Sciatic nerve (tissue), 2 donors: ENCODE results near the gene ZNF532. TPM values are rescaled to one million over a fixed set of nuclear protein-coding genes. Genes with fewer than 3 reads are reported as not detected.
A peak's percentile ranks its signal among the peaks of the same experiment; 100 is the strongest.

Experiments used
- ATAC-seq: fragments of 200-7000 bp; cut with Tn5 transposase; one replicate; pipeline ENCODE4 v1.9.1; 2020; ENCODE audit warnings: mild to moderate bottlenecking, moderate library complexity
- DNase-seq: peaks from one replicate; pipeline ENCODE4 v3.0.0-alpha.2; 2020; ENCODE audit warnings: low spot score
- intact Hi-C: fragments of 100-400 bp; cut with DNase I; formaldehyde crosslinking; loops from one replicate; pipeline ENCODE4 v1.14.2; 2022
- total RNA-seq: library from RNA; stranded (reverse); fragmentation: NEBNext Ultra II Directional; extraction: Animal tissue kit (Norgen Biotek cat#: 25700); gene quantifications from one replicate; pipeline ENCODE4 v1.2.1, GENCODE V29; 2021
- donor health status: DM: no; HTN: no; CAD: no.
- donor health status: DM: no; HTN: no; CAD: no.

Gene ZNF532
- total RNA-seq, 1 donor from 2014 or later: 167 TPM

GRCh38 chr18:58865033-58865590, 435 bp downstream of the ZNF532 start:
- intact Hi-C loops: loop anchor here (10.0 kb wide), 1 partner anchor 190 kb away; no protein-coding TSS in a partner anchor
- no peak for ATAC-seq
- no peak for DNase-seq

DNA sequence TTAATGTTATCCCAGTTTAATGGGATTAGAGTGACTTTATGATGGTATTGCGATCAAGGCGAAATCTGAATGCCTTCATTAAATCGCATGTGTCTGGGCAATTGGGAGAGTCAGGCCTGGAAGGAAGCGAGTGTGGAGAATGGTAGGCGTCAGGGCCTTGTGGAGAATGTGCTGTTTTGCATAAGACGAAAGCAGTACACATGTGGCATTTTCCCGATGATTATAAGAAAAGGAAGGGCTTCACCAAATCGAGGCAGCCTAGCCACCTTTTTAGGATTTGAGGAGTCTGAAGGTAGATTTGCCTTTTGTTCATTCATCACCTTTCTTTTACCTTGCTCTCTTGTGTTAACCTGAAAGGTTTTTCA, 1.0 kb downstream of the ZNF532 start:
- DNase-seq (no peak), ATAC-seq (no peak)
- intact Hi-C loops: loop anchor here (10.0 kb wide), 1 partner anchor 189 kb away; no protein-coding TSS in a partner anchor

DNA sequence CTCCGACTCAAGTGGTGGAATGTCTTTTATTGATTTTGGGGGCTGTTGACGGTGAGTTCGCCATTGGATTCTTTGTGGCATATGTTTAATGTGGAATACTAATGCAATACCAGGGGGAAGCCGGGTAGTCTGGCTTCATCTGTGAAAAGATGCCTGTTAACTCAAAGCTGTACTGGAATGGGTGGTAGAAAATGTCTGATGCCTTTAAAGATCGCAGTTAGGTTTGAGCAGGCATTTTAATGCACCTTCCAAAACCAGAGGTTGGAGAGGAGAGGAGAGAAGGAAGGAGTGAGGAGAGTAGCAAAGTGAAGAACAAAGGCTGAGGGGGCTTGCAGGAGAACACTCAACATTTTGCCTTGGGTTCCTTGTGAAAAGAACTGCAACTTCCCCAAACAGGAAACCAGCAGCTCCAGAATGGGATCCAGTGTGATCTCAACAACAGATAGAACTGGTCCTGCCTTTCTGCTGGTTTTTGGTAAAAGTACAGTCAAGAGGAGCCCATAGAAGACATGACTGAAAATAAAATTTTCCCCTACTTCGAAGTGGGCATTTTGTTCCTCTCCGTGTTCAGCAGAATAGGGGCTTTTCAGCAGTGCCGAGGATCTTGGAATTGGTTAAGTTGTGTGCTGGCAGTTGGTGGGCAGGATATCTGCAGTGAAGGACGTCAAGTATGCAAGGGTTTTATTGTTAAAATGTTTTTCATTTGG, 1.5 kb downstream of the ZNF532 start:
- no peak for DNase-seq
- intact Hi-C loops: loop anchor here (10.0 kb wide), 1 partner anchor 189 kb away; no protein-coding TSS in a partner anchor
- ATAC-seq: no peak

GRCh38 chr18:58866773-58867150, 2.1 kb downstream of the ZNF532 start:
- intact Hi-C loops: loop anchor here (10.0 kb wide), 1 partner anchor 188 kb away; no protein-coding TSS in a partner anchor
- no peak for ATAC-seq
- DNase-seq: no peak

DNA sequence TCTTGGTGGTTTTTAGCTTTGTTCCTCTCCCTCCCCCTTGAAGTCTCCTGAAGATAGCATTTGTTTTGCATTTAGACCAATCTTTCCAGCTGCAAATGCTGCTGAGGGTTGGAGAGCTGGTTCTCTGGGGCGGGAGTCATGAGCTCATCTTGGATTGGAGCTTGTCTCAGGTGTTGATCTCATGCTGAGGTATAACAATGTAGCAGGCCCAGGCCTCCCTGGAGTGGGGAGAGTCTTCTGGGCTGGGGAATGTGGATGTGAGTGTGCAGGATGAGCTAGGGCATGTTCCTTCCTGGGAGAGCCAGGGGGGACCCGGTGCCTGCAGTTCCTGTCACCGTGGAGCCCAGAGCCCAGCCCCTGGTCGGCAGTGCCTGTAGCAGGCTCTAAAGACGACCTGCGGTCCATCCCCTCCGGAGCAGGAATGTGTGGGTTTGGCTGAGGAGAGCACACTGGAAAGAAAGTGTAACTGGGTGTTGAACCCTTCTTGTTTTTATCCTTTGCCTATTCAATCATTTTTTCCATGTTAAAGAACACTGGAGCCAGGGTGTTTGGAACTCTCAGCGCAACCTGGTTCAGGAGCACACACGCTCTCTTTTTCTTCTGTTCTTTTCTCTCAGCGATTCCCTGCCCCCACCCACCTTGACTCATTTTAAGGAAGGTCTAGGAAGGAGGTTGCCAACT, 2.7 kb downstream of the ZNF532 start:
- DNase-seq: no peak
- intact Hi-C loops: loop anchor here (10.0 kb wide), 1 partner anchor 187 kb away; no protein-coding TSS in a partner anchor
- peak; percentile 7 for ATAC-seq

GRCh38 chr18:58868440-58868839, 3.8 kb downstream of the ZNF532 start:
- DNase-seq: no peak
- intact Hi-C loops: loop anchor here (10.0 kb wide), 1 partner anchor 186 kb away; no protein-coding TSS in a partner anchor

GRCh38 chr18:58870130-58870529, 5.5 kb downstream of the ZNF532 start:
- intact Hi-C loops: no loop called here
- no peak for ATAC-seq
- peak; percentile 32 for DNase-seq

More at GRCh38 chr18:58868440-58868839, 3.8 kb downstream of the ZNF532 start:
- ATAC-seq: no peak

GRCh38 chr18:58870621-58871020, 5.9 kb downstream of the ZNF532 start:
- DNase-seq (no peak), ATAC-seq (no peak)
- intact Hi-C loops: no loop called here

DNA sequence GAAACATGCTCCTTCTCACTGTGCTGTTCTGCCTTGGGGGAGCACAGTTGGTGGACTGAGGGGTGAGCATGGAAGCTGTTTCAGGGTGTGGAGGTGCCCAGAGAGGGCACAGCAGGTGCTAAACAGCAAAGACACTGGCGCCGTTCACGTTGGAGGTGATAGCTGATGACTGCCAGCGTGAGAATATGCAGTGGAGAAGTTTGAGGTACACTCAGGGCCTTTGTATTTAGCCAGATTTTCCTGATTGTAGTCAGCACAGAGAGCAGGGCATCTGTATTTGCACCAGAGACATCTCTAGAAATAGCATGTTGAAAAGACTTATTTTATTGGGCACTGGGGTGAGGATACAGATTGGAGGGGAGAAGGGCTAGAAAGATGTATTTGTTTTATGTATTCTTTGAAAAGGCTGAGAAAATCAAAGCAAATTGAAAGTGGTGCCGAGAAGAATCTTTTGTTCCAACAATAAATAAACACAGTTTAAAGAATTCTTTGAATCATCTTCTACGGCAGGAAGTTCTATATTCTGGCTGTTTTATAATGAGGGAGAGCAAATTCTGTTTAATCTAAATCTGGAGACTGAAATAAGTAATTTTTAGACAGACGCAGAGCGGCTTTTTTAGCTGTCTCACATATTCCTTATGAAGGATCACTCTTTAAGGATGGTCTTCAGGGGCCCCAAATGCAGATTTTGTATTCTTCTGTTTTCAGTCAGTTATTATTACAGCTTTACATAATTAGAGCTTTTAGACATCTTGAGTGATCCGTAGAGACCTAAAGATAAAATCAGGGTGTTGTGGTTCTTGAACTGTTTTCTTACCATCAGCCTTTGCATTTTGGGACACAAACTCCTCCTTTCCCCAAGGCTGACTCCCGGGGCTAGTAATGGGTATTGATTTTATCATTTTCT, 7.1 kb downstream of the ZNF532 start:
- peak; percentile 16 for ATAC-seq

GRCh38 chr18:58878640-58879039, 14.0 kb downstream of the ZNF532 start:
- intact Hi-C loops: no loop called here
- no peak for ATAC-seq
- DNase-seq: no peak

More for the DNA sequence above, 7.1 kb downstream of the ZNF532 start:
- intact Hi-C loops: no loop called here
- DNase-seq: no peak

DNA sequence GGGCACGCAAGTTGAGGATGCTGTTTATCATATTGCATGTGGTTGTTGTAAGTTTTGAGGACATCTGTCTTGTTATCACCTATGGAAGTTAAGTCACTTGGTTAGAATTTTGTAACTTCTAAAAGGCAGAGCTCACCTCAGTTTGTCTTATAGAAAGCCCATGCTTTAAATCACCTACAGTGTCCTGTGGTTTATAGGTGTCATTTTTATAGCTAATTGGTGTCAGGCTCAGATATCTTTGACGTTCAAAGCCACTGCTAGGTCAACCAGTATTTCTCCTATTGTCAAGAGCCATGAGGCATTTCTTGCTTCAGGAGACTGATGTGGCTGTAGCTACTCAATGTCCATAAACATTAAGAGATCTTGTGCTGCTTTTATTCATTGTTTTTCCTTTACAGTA, 16.8 kb downstream of the ZNF532 start:
- DNase-seq: no peak
- intact Hi-C loops: no loop called here
- ATAC-seq: no peak

GRCh38 chr18:58882044-58882443, 17.4 kb downstream of the ZNF532 start:
- DNase-seq: no peak
- intact Hi-C loops: no loop called here
- no peak for ATAC-seq

DNA sequence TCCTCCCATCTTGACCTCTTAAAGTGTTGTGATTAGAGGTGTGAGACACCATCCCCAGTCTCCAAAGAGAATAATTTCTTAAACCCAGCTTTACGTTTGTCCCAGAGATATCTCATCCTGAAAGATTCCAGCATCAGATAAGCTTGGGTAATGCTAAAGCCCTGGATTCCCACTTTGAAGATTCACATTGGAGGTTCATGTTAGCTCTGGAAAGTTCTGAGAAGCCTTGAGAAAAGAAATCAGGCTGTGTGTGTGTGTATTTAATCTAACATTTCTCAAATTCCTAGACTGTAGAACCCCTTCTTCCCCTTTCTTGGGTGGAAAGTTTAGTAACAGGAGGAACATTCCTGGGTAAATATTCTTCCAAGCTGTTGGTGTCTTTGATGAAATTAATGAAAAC, 18.0 kb downstream of the ZNF532 start:
- DNase-seq: no peak
- no peak for ATAC-seq
- intact Hi-C loops: no loop called here

GRCh38 chr18:58884680-58885079, 20.0 kb downstream of the ZNF532 start:
- intact Hi-C loops: no loop called here
- ATAC-seq (no peak), DNase-seq (no peak)

DNA sequence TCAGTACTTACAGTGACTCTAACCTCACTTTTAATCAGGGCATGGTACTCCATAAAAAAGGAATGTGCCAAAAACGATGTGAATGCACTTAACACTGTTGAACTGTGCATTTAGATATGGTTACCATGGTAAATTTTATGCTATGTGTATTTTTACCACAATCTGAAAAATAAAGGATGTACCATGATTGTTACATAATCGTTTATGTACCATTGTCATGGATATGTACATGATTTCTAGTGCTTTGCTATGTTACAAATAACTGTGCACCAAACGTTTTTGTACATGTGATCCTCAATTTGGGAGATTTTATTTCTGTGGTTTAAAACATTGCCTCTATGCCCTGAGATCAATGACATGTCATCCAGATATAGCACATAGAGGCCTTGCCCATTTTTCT, 21.8 kb downstream of the ZNF532 start:
- DNase-seq (no peak), ATAC-seq (no peak)
- intact Hi-C loops: no loop called here

GRCh38 chr18:58886864-58887612, 22.4 kb downstream of the ZNF532 start:
- no peak for DNase-seq
- ATAC-seq: peak; percentile 74
- intact Hi-C loops: no loop called here

DNA sequence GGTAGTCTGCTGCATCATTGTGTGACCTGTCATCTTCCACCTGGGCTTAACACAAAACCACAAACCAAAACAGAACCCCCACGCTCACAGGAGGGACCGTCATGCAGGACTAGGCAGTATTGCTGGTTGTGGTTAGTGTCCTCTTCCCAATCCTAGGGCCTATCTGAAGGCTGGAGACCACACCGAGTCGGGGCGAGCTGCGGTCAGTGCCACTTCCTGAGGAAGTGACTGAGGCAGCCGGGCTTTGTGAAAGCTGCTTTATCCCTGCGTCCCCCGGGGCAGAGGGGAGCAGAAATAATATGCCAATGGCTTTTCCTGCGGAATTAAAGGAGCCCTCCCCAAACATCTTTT, 22.9 kb downstream of the ZNF532 start:
- ATAC-seq (peak; percentile 94), DNase-seq (peak; percentile 81)
- intact Hi-C loops: no loop called here

GRCh38 chr18:58891776-58892175, 27.1 kb downstream of the ZNF532 start:
- DNase-seq (no peak), ATAC-seq (no peak)
- intact Hi-C loops: no loop called here
